NOMO-1 (cell line): Measurements from ENCODE around the gene TTC3.

ENCODE experiments used
- DNase-seq, 2 experiments: peaks; one replicate each; lab custom pipeline; 2025; ENCODE audit not compliant: unreplicated experiment in 2 of 2; lab: John Stamatoyannopoulos, UW

Gene TTC3

DNA sequence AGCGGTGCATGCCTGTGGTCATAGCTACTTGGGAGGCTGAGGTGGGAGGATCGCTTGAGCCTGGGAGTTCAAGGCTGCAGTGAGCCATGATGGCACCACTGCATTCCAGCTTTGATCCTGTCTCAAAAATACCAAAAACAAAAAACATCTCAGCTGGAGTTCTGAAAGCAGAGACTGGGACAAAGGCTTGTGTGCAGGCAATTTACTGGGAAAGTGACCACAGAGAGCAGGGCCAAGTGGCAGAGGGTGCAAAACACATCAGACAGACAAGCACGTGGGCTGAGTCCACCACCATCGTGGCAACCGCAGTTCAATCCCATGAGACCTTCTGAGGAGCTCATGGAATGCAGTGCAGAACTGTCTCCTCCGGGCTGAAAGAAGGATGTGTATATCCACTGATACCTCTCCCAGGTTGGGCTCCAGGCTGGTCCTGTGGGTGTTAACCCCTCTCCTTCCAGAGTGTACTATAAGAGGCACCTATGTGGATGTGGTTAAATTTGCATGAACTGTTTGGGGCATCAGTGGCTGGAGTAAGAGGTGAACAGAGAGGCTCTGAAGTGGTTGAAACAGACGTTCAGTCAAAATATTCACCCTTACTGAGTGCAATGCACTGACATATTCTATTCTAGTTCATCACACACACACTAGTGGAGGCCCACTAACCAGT lies 11.0 kb upstream of the TTC3 start:
- DNase-seq: no peak

GRCh38 chr21:37062593-37062935 lies 10.5 kb upstream of the TTC3 start:
- DNase-seq: no peak

- DNase-seq: no peak
Observed at GRCh38 chr21:37063433-37063832, 9.6 kb upstream of the TTC3 start.

DNA sequence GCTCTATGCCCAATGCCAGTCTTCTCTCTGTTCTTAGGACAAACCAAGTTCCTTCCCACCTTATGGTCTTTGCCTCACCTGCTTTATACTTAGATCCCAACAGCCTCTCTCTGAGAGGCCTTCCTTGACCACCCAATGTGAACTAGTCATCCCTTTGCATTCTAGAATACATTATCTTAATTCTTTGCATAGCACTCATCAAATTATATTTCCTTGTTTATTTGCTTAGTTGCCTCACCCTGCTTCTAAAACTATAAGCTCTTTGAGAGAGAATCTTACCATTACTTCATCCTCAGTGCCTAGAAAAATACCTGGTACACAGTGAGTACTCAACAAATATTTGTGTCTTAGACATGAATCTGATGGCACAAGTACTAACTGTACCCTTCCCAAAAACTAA lies 8.2 kb upstream of the TTC3 start:
- DNase-seq: no peak

GRCh38 chr21:37065561-37066177 lies 7.4 kb upstream of the TTC3 start:
- DNase-seq: no peak

DNA sequence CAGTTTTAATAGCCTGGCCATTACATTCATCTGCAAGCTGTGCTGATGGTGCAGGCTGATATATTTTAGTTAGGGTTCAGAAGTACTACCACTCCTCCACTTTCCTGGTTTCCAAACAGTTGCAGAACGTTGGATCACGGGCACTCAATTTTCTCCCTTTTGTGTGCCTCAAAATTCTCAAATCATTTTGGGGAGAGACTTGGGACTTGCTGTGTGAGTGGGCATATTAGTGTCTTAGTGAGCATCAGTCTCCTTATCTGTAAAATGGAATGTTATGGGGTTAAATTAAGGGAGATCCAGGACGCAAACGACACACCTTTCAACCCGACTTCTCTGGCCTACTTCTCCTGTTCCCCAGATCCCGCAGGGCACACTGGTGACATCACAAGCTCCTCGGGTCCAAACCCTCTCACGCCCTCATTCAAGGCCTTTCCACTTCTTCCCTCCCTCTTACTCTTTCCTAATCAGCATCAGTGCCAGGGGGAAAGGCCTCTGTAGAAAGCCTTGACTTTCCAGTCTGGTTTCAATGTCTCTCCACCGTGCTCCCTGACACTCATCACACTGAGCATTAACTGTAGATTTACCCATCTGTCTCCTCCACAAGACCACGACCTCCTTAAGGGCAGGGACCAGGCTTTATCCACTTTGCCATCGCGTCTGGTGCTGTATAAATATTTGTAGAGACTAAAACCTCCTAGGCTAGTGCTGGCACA lies 1.3 kb upstream of the TTC3 start:
- DNase-seq: no peak

GRCh38 chr21:37072274-37072987 lies 623 bp upstream of the TTC3 start:
- peak; percentile 56 to 60 for DNase-seq

DNA sequence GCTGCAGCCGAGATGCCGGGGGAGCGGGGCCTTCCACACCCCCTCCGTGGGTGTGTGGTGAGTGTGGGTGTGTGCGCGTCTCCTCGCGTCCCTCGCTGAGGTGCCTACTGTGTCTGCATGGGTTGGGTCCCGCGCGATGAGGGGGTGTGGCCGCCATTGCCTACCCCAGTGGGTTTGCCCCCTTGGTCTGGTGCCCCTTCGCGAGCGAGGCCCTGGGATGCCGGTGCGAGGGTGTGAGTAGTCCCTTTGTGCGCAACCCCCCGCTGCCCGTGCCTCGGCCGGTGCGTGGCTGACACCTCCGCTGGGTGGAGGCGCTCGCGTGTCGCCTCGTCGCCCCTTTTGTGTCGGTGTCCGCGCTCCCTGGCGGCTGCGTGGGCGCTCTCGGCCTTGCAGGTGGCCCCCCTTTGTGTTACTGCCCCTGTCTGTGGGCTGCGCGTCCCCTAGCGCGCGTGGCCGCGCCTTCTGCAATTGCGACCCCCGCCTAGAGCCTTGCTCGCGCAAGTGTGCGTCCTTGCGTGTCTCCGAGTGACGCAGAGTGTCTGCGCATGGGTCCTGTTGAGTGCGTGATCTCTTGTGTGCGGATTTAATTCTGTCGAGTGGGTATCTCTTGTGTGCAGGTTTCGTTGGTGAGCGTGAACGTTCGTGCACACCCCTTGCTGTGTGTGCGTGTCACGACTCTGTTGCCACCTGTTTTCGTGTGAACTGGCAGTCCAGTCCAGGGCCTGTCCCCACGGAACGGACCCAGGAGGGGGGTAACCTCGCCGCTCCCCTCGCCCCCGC lies 553 bp downstream of the TTC3 start:
- DNase-seq: peak; percentile 30 to 45

DNA sequence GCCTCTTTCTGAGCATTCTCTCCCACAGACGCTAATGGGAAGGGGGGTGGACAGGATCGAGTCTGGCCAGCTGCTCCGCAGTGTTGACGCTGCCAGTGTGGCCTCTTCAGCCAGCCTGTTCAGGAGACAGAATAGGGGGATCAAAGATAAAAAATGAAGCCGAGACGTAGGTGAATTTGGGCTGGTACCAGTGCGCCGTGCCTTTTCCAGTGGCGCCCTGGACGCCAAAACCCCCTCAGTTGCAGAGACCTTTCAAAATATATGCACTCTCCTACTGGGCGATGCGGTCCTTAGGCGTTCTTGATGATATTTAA lies 1.1 kb downstream of the TTC3 start:
- DNase-seq: no peak

DNA sequence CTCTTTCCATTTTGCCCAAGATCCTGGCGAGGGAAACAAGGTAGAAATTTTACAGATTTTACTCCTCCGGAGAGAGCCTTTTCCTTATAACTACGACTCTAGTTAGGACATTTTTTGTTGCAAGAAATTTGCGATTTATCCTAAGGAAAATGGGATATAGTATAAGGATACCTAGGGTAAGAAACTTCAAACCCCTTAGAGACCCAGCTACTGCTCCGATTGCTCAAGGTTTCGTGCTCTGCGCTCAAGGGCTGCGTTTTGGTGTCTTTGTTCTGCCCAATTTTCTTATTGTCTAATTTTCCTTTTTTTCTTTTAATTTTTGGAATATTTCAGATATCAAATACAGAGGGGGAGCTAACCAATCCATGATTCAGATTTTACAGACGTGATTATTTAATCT lies 1.5 kb downstream of the TTC3 start:
- DNase-seq: no peak

GRCh38 chr21:37075214-37075770 lies 2.2 kb downstream of the TTC3 start:
- no peak for DNase-seq

DNA sequence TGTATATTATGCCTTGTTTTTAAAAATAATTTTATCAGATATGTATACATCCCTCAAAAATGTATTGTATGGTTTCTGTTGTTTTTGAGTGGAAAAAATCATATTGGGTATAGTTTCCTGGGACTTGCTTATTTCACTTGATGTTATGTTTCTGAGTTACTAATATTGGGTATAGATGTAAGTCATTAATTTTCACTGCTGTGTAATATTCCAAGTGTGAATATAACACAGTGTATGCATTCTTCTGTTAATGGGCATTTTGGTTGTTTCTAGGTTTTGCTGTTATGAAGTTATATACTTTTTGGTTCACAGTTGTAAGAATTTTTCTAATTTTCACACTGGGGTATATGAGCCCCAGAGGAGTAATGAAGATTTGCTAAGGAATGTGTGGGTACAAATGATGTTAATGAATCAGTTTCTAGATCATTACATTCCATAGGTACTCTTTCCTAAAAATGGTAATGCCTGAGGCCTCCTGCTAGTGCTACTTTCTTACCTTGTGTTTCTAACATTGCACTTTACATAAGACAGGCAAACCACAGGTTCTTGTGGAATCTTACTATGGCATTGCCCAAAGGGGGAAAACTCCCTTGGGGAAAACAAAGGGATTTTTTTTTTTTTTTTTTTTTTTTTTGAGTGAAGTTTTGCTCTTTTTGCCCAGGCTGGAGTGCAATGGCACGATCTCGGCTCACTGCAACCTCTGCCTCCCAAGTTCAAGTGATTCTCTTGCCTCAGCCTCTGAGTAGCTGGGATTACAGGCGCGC lies 3.2 kb downstream of the TTC3 start:
- no peak for DNase-seq

DNA sequence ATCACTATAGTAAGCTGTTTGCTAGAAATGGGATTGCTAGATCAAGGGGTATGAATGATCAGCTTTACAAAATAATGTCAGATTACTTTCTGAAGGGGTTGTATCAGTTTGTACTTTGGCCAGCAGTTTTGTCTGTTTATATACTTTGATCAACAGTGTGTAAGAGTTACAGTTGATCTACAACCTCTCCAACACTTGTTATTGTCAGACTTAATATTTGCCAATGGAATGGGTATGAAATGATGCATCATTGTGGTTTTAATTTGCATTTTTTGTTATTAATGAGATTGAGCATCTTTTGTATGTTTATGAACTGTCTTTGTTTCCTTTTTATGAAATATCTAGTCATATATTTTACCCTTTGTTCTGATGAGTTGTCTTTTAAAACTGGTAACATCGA lies 4.3 kb downstream of the TTC3 start:
- DNase-seq: no peak

GRCh38 chr21:37079211-37079824 lies 6.3 kb downstream of the TTC3 start:
- peak in 1 of 2 experiments; percentile 84 for DNase-seq

DNA sequence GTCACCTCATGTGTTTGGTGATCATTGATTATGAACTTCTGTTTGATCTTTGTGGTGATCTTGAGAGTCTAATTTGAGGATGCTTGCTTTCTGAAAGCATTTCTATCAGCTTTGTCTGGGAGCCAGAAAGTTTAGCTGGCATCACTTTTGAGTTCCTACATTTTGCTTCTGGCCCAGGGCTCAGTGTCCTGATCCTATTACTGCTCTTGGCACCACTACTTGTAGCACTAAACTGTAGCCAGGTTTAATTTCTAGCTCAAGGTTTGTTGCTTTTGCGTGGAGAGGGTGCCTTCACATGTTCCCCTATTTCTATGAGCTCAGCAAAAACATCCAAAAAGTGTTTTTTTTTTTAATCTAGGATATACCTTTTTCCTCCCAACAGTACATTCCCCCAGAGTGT lies 9.3 kb downstream of the TTC3 start:
- DNase-seq: no peak

DNA sequence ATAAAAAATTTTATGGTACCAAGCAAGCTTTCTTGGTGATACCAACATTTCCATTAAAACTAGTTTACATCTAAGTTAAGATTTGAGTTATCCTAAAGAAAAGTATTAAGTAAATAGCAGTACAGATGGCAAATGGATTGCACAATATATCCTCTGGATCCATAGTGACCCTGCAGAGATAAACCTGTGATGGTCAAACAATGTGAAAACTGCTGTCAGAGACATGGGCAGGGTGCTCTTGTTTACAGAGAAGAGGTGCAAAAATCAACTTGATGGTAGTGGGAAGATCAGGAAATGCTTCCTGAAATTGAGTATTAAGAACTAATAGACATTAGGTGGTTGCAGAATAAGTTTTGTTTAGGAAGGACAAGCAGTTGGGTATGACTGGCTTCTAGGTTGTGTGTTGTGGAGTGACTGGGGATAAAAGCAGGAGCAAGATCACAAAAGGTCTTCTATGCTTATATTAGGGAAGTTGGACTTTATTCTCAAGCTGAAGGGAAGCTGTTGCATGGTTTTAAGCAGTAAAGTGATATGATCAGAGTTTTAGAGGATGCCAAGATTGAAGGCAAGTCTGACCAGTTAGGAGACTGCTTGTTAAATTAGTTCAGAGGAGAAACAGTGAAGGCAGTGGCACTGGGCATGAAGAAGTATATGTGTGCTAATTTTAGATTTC lies 9.9 kb downstream of the TTC3 start:
- DNase-seq: no peak

- no peak for DNase-seq
Observed at GRCh38 chr21:37085726-37086125, 12.7 kb downstream of the TTC3 start.

GRCh38 chr21:37087188-37087587 lies 14.1 kb downstream of the TTC3 start:
- DNase-seq: peak; percentile 14 to 20

GRCh38 chr21:37088186-37088735 lies 15.2 kb downstream of the TTC3 start:
- no peak for DNase-seq
